HG02623 (cell line): ENCODE results near the gene COPS9.

Source experiments
- ATAC-seq: cut with Tn5 transposase; IDR thresholded peaks from one replicate; pipeline ENCODE4 v1.9.1; 2021; ENCODE audit warnings: moderate library complexity; ENCODE audit not compliant: unreplicated experiment

The COPS9 gene

GRCh38 chr2:240137596-240138253 lies 1.6 kb upstream of the COPS9 start:
- no peak for ATAC-seq

GRCh38 chr2:240136671-240137292 lies 677 bp upstream of the COPS9 start:
- peak; percentile 14 for ATAC-seq

GRCh38 chr2:240135706-240136012 lies 446 bp downstream of the COPS9 start:
- ATAC-seq, result no peak

- no peak for ATAC-seq
Measured at GRCh38 chr2:240134956-240135520, 1.1 kb downstream of the COPS9 start.

- ATAC-seq, result no peak
Measured at GRCh38 chr2:240134466-240134865, 1.6 kb downstream of the COPS9 start.

GRCh38 chr2:240133401-240133800 lies 2.7 kb downstream of the COPS9 start:
- no peak for ATAC-seq

- no peak for ATAC-seq
Measured at GRCh38 chr2:240132651-240132980, 3.5 kb downstream of the COPS9 start.

GRCh38 chr2:240131941-240132650 lies 4.0 kb downstream of the COPS9 start:
- ATAC-seq, result no peak

- no peak for ATAC-seq
Measured at GRCh38 chr2:240131296-240131695, 4.8 kb downstream of the COPS9 start.

GRCh38 chr2:240130393-240131195 lies 5.5 kb downstream of the COPS9 start:
- no peak for ATAC-seq

- no peak for ATAC-seq
Measured at GRCh38 chr2:240129731-240130392, 6.2 kb downstream of the COPS9 start.

GRCh38 chr2:240129311-240129710 lies 6.8 kb downstream of the COPS9 start:
- no peak for ATAC-seq

- ATAC-seq, result no peak
Measured at GRCh38 chr2:240128608-240129145, 7.4 kb downstream of the COPS9 start.

GRCh38 chr2:240127911-240128607 lies 8.0 kb downstream of the COPS9 start:
- no peak for ATAC-seq

GRCh38 chr2:240127191-240127750 lies 8.8 kb downstream of the COPS9 start:
- no peak for ATAC-seq

GRCh38 chr2:240126731-240127130 lies 9.4 kb downstream of the COPS9 start:
- ATAC-seq, result no peak

GRCh38 chr2:240125742-240126141 lies 10.4 kb downstream of the COPS9 start:
- ATAC-seq, result no peak

GRCh38 chr2:240124651-240125030 lies 11.5 kb downstream of the COPS9 start:
- ATAC-seq, result no peak

GRCh38 chr2:240123821-240124650 lies 12.1 kb downstream of the COPS9 start:
- no peak for ATAC-seq
